HK-2 (cell line): ENCODE measurements around the gene VTI1A.

Experiments
- DNase-seq: peaks from one replicate; pipeline ENCODE4 v3.0.0-alpha.2; 2018; ENCODE audit not compliant: unreplicated experiment

The VTI1A gene

DNA sequence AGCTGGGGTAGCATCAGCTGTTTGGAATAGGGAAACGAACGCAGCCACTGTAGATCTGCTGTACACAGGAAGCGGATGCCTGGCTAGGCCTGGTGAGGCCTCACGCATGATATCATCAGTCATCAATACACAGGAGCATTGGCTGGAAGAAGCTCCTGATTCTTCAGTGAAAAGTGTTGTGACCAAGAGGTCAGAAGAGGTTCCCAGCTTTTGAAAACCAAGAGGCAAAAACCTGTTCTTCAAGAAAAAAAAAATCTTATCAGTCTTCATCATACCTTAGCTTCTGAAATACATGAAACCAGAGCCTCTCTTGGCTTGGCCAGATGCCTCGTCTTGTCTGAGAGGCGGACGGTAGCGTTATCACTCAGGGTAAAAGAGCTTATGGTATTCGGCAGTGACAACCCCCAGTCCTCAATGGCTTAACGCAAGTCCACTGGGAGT lies 363.7 kb downstream of the VTI1A start:
- no peak for DNase-seq

DNA sequence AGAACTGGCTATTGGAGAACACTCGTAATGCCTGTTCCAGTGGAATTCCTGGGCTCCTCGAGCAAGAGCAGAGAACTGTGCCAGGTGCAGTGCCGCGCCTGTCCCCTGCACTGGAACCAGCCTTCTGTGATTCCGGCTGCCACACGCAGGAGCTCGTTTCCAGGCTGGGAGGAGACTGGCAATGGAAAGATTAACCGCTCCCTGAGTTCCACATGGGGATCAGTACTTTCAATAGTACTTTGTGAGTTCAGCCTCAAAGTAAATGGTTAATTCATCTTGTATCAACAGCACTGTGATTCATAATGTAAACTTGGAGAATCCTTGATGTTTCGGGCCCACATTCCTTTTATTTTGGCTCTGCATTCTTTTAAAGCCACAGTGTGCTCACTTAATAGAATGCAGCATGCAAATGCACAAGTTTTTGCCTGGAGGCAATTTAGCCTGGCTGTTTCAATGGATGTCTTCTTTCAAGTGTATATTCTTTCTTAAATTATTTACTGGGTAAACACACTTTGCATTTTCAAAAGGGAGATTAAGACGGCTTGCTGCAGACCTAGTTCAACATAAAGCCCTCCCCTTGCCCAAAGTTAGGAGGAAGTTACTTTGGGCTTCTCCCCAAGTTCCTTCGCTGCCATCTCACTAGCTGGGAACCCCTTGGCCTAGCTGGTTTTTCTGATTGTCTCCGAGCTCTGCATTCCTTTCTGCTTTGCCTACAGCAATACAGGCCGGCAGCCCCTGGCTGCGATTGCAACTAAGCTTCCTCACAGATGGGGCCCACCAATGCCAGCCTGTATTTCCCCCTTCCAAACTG lies 364.9 kb downstream of the VTI1A start:
- peak; percentile 93 for DNase-seq

DNA sequence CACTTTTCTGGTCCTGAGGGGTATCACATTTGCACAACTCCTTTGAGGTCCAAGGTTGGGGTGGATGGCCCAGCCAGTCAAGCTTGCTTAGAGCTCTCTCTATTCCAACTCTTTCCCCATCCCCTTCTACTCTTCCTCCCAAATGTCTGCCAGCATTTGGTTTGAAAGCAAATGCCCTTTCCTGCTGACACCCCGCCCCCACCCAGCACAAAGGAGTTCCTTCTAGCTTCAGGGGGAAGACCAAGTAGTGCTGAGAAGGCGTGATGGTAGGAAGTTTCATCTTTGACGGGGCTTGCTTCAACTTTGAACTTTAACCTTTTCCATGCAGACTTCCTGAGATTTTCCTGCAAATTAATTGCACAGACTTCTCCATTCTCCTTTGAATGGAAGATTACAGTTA lies 365.6 kb downstream of the VTI1A start:
- DNase-seq = no peak

DNA sequence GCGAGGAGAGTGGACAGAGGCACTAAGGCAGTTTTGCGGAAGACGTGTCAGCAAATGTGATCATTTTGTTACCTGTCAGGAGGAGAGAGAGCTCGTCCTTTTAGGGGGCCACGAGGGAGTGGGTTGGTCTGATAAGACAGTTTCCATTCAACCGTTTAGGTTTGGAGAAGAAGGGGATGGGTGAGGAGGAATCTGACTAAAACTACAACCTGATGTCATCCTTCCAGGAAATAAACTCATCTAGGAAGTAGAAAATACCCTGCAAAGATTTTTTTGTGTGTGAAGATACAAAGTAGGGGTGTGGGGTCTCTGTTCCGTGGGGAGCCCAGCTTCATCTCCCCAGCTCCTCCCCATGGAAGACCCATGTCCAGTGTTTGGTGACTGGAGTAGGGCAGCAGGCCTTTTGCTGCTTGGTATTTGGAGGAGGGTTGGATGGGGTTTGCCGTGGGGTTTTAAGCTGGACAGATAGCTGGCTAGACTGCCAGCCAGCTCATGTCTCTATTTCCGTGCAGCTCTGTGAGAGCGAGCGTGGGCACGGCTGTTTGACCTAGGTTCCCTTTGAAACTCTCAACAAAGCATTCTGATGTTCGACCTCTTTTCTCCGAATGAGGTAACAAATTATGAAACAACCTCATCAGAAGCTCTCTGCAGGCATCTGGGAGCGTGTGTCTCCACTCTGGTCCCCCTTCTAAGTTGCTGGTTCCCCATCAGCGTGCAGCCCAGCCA lies 367.0 kb downstream of the VTI1A start:
- no peak for DNase-seq

DNA sequence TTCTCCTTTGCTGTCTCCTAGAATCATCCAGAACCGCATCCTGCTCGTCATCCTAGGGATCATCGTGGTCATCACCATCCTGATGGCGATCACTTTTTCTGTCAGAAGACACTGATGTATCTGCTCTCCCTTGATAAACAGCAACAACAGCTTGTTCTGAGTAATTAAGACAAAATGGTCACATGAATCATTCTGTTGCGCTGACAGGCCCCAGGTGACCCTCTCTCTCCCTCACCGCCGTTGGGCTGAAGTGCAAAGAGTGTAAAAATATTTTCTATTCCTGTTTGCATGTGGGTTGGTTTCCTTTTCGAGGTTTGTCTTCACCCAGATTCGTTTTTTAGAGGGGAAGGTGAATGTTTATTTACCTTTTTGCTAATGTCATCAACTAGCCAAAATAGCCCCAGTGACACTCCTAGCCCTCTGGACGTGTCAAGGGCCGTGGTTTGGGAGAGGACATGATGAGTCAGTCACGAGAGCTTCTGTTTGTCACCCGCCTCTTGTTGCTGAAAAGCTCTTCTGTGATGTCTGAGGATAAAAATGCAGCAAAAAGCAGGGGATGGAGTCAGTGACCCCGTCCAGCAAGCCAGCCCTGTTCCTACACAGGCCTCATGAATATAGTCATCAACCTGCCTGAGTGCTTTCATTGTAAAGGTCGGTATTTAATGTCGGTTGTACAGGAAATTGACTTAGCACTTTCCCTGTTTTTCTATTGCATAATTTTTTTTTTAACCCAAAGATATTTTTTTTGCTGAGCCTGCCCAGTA lies 368.4 kb downstream of the VTI1A start:
- DNase-seq = peak; percentile 47

DNA sequence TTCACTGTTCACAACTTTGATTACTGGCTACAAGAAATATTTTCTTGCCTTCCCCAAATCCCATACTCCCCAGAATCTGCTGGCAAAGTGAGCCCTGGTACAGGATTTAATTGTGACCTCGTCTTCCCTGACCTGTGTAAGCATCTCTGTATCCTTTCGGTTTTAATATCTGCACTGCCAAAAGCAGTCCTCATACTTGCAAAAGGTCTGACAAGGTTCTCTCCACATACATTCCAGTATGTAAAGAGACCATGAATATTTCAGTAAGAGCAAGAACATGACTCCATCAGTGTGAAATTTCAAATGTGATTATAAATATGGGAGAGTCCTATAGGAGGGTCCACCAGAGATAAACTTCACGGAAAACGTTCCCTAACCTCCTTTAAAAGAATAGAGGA lies 369.0 kb downstream of the VTI1A start:
- DNase-seq = no peak

DNA sequence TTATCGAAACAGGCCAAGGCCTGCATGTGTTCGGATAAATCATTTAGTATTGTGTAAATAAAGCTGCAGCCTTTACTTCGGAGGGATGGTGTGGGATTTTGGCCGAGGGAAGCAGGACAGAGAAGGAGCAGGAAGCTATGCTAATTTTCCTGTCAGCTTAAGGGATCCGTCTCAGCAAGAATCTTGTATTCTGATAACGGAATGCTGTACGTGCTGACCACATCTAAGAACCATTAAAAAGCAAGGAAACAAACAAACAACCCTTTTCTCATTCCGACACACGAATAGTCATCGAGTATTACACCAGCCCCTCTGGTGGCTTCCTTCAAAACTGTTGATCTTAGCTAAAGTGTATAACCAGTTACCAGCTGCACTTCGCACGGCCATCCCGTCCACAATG lies 369.9 kb downstream of the VTI1A start:
- no peak for DNase-seq

DNA sequence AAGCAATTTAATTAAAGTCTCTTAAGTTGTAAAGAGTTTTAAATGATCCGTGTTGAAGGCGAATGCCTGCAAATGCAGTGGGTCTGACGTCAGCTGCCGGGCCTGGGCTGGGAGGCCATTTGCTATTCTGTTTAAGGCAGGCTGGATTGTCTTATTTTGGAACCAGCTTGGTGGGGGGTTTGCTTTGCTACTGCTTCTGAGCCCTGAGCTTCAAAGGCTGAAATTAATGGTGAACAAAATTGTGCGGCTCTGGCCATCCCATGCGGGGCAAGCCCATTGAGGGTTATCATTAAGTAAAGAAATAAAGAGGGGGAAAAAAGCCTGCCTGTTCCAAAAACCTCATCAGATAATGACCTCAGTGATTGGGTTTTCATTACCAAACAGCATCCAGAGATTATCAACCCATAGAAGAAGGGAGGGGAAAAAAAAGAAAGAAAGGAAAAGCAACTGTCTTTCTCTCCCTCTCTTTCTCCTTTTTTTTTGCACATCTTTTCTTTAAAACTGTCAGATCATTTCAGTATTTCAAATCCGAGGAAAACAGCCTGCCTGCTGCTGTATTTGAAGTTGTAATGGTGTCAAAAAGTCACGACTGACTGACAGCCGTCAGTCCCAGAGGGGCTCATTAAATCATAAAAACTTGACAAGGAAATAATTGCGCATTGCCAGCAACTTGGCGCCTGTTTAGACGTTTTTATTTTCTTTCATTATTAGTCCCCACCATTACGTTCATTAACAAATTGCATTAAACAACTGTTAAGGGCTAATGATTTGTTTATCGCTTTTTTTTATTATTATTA lies 371.2 kb downstream of the VTI1A start:
- DNase-seq = no peak

DNA sequence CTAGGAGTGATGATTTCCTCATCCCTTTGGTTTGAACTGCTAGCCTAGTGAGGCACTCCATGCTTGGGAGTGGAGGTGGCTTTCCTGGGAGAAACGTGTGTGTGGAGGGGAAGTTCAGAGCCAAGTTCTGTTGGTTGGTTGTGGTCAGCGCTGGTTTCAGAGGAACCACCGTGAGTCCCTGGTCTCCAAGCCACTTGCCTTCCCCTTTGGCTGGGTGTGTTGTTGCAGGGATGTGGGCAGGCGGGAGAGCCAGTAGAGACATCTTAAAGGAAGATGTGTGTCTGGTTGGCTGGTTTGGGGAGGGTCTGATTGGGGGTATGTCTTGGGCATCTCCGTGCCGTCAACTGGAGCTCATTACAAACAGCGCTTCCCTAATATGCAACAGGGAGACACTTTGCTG lies 372.2 kb downstream of the VTI1A start:
- no peak for DNase-seq

DNA sequence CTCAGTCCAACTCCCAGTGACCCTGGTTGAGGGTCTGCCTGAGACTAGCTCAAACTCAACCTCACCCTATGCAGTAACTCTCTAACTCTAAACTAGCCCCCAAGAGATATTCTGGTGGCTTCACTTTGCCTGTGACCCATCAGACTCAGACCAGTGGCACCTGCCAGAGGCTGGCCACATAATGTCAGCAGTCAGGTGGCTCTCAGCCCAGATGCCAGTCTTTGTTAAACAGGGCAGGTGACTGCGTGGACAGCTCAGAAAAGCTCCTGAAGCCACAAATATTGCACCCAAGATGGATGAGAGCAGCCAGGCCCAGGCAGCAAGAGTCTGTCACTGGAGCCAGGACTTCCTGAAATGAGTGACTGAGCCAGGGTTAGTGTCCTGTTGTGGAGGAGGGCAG lies 373.3 kb downstream of the VTI1A start:
- DNase-seq = no peak

DNA sequence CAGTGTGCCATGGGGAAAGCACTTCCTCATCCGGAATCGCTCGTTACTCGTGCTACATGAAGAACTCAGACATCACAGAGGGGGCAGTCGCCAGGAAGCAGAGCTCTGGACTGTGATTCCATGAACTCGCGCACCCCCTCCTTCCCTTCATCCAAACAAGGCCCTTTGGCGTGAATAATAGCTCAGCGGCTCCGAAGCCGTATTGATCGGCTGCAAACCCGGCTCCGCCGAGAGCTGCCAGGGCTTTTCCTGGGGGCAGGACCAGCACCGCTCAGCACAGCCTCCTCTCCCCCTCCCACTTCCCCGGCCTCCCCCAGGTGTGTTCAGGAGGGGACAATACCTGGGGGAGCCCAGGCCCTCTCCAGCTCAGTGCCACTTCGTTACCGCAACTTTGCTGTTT lies 374.0 kb downstream of the VTI1A start:
- no peak for DNase-seq

DNA sequence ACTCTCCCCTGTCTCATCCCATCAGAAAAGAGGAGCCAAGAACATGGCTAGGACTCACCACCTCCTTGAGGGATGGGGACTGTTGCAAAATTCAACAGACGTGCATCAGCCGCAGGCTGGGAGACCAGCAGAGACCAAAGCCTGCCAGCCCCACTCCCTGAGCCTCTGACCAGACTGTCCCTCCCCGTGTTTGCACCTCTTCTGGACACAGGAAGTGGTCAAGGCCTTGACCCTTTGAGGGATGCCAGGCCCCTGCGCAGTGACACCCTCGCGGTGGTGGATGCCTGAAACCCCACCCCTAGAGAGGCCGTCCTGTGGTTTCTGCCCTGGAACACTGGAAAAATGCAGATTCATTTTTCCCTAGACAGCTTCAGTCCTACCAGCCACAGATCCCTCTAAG lies 374.6 kb downstream of the VTI1A start:
- no peak for DNase-seq

DNA sequence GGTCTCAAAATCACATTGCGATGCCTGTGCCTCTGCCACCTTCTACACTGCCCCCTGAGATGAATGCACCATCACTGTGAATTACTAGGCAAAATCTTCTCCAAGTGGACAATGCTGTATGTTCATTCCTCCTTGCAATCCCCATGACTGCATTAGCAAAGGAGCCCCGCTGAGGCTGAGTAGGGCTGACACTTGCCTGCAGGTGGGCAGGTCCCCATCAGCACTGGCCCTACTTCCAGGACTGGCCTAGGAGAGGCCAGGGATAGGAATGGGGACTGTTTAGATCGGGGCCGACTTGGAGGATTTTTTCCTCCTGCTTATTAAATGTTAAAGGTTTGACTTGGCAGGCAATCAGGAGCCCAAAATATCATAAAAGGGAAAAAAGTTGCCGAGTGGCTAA lies 376.0 kb downstream of the VTI1A start:
- DNase-seq = no peak

DNA sequence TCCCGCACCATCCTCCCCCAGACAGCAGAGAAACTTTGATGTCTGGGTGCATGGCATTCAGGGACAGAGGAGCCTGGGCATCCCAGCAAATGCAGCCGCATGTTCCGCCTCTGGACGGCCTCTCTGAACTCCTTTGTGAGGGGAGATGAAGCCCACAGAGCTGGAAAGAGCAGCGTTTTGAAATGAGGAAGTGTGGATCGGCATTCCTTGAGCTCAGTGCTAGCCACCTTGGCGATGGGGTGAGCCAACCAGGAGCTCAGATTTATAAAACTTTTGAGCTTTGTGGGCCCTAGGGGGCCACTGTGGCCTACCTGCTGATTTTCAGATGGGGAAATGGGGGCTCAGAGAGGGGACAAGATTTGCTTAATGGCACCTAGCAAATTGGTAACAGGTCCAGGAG lies 376.6 kb downstream of the VTI1A start:
- no peak for DNase-seq

DNA sequence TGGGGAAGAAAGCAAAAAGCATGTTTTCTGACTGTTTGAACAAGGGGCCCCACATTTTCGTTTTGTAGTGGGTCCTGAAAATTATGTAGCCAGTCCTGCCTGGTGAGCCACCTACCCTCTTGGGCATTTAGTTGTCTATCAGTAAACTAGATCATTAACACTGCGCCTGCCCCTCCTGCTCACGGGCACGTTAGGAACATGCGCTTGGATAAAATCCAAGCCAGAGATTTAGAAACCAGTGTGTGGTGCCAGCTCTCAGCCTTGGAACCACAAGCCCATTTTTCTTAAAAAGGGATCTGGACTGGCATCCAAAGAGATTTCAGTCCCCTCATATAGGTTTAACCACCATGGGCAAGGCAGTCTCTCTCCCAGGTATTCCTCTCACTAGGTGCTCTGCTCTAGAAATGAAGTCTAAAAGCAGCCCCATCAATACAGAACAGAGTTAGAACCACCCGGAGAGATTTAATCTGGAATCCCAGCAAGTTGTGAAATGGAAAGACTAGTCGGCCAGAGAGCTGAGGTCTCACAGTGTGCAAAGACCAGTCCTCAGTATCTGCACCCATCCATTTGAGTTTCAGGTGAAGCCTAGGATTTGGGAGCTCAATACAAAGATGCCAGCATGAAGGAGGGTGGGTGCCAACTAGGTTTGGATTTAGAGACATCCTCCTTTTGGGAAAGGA lies 379.1 kb downstream of the VTI1A start:
- no peak for DNase-seq

DNA sequence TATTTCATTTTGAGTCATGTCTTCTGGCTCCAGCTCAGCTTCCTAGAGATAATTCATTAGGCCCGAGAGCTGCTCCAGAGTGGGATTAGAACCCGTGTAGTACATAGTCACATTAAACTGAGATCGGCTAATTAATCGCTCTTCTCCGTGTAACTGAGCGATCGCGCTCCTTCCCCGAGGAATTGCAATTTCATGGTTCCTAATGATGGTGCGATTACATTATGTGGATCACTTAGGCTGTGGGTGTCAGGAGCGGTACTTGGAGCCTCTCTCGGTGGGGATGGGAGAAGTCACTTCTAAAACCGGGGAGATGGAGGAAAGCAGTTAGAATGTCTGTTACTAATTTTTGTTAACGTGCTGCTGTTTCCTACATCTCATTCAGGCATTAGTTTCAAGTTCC lies 380.1 kb downstream of the VTI1A start:
- no peak for DNase-seq

DNA sequence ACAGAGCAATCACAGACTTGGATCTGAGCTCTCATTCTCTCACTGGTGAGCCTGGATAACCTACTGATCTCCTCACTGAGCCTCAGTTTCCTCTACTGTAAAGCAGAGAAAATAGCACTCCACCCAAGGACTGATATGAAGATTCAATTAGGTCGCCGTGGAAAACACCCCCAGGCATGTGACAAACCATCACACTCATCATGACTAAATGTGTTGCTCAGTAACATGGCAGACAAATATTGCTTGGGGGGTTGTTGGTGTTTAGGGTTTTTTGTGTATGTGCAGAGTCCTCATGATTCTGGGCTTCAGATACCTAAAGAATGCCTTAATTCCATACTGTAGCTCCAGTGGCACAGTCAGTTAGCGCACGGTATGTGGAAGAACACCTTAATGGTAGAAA lies 380.9 kb downstream of the VTI1A start:
- no peak for DNase-seq

DNA sequence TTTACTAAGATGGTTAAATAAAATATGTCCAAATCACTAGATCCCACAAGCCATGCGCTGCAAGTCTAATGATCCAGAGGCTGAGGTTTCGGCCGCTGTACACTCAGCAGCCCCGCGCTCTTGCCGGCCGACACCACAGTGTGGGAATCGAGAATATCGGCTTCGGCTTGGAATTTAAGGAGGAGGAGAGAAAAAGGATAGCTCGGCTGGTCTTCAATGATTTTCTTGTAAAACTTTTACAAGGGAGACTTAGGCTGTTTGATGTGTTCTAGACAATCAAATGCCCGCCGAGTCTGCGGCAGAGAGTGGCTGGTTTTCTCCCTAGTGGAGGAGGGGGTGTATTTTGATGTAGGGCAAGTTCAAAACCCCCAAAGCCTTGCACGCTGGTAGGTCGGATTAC lies 384.8 kb downstream of the VTI1A start:
- DNase-seq = no peak

DNA sequence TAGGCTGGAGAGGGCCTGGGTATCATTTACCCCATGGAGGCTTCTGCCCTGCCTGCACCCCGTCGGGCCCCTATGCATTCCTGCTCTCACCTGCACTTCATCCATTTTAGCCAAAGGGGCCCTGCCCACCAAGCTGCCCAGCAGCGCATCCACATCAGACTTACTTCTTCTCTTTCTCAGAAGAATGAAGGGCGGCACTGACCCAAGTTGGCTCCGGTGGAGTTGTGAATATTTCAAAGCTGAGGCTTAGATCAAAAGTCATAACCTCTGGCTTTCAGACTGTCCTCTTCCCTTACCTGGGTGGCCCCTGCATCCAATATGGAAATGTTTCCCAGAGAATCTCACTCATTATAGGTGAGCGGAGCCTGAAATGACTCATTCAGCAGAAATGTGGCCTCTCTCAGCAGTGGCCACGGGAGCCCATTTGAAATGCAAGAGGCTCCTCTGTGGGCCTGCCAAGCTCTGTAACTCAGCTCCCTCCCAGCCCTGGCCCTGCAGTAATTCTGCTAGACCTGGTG lies 385.4 kb downstream of the VTI1A start:
- DNase-seq = peak; percentile 51

DNA sequence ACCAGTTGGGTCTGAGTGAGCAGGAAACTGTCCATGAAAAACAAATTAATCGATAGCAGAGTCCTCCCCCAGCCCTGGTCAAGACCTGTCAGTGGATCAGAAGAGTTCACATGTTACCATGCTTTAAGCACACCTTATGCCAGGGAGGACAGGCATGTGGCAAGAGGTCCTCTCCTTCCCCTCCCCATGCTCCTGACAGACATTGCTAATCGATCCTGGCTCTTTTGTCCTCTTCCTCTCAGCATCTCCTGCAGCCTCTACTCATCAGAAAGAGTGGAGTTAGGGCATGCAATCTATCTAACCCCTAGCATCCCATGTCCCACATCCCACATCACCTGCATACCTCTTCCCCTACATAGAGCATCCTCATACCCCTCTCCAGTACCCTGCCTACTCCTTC lies 385.9 kb downstream of the VTI1A start:
- DNase-seq = no peak

DNA sequence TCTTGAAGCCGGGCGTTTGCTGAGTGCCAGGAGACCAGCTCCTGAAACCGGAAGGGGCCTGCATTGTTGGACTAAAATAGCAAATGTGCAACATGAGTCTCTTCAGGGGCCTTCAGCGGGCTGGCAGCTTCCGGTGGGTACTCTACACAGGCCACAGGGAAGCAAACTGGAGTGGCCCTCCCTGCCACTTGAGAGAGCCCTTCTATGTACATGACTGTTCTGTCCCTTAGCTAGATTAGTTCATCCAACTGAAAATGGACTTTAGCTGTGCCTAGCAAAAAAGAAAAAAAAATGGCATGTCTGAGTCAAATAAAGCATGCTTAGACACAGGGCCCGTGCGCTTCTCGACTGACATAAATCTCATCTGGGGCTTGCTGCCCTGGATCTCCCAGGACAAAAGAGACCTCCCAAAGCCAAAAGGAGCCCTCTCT lies 387.8 kb downstream of the VTI1A start:
- DNase-seq = no peak
